GM12891 (cell line): Measurements from ENCODE around the gene IGFLR1.
A peak's percentile ranks its signal among the peaks of the same experiment; 100 is the strongest.

Experiments used
- PAX5 ChIP-seq: IDR thresholded peaks from 2 replicates; pipeline ENCODE4 v1.6.1; 2011; ENCODE audit warnings: low read length, moderate library complexity, mild to moderate bottlenecking; ENCODE audit not compliant: insufficient read depth, severe bottlenecking
- POLR2A ChIP-seq: IDR thresholded peaks from 2 replicates; pipeline ENCODE4 v1.6.1; 2011; ENCODE audit warnings: low read depth, low read length, control low read depth
- POLR2AphosphoS5 ChIP-seq: IDR thresholded peaks from 2 replicates; pipeline ENCODE4 v1.6.1; 2011; ENCODE audit warnings: low read depth, low read length, control low read depth
- POU2F2 ChIP-seq: IDR thresholded peaks from 2 replicates; pipeline ENCODE4 v1.6.1; 2011; ENCODE audit warnings: low read depth, mild to moderate bottlenecking, control low read depth, low read length, moderate library complexity
- TAF1 ChIP-seq: IDR thresholded peaks from 2 replicates; pipeline ENCODE4 v1.6.1; 2011; ENCODE audit warnings: low read depth, low read length, control low read depth

DNA sequence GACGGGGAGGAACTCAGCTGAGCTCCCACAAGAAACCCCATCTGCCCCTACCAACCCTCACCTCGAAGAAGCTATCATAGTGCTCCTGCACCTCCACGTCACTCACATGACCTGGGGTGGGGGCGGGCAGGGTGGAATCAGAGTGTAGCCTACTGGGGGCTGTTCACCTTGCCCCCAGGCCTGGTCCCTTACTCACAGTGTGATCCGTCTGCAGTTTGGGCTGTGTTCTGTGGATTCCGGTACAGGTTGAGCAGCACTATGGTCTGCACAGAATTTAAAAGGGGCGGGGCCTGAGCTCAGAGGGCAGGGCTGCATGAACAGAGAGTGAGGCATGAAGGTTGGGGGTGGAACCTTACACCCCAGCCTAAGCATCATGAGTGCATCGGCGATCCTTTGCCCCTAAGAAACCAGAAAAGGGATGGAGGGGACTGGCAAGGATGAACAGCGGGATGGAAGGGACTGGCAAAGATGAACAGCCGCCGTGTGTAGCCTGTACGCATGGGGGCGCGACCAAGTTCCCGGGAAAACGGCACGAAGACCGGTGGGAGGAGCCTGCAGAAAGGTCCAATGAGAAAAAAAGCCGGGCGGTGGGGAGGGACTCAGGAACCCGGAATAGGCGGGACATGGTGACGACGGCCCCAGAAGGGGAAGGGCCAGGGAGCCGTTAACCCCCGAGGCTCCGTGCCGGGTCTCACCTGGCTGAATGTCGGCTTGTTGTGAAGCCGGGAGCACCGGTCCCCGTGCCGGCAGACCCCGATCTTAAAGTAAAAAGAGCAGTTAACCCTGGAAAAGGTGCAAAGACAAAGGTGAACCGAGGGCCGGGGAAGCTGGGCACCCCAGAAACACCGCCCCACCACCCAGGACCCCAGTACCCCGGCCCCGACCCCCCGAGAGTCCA is 2.4 kb upstream of the IGFLR1 start:
- peak; percentile 75 for TF ChIP-seq POLR2A
- TF ChIP-seq POU2F2, result peak; percentile 63; the same call in 1 of the 2 replicates
- TF ChIP-seq POLR2AphosphoS5, result peak; percentile 87
- no peak for TF ChIP-seq PAX5
- peak; percentile 64; the same call in 1 of the 2 replicates for TF ChIP-seq TAF1
